ENCODE results near the gene HOXC6.

GRCh38 chr12:54054742-54055194 lies 26.5 kb downstream of the HOXC6 start:
- TF ChIP-seq CTCF (IDR thresholded peaks at IDR 0.05) = no peak
- no peak for TF ChIP-seq POLR2A (IDR thresholded peaks at IDR 0.05)
- no peak for TF ChIP-seq POLR2AphosphoS5 (IDR thresholded peaks at IDR 0.05; ENCODE audit: insufficient read depth in 1 of 2, low read depth in 1 of 2)
